Sigmoid colon (tissue), 4 donors: ENCODE results near the gene GJA3.

Source experiments
- CTCF ChIP-seq, 4 experiments: fragments of 450-650 bp in 3 of 4; fragments of 200-600 bp in 1 of 4; IDR thresholded peaks; one replicate each; pipeline ENCODE4 v1.5.1; 2016 to 2019; ENCODE audit warnings: antibody characterized with exemption in 4 of 4, mild to moderate bottlenecking in 3 of 4, moderate library complexity in 2 of 4
- POLR2A ChIP-seq, 2 donors: fragments of 450-650 bp; IDR thresholded peaks; one replicate each; pipeline ENCODE4 v1.6.1; 2016; ENCODE audit warnings: antibody characterized with exemption in 2 of 2, mild to moderate bottlenecking in 2 of 2, moderate library complexity in 2 of 2
- POLR2AphosphoS5 ChIP-seq, 4 donors: sonication (generic); formaldehyde crosslinking; IDR thresholded peaks; one replicate each; pipeline ENCODE4 v1.6.1; 2017; ENCODE audit warnings: antibody characterized with exemption in 4 of 4

- no peak for TF ChIP-seq CTCF (IDR thresholded peaks at IDR 0.05)
- no peak for TF ChIP-seq POLR2AphosphoS5 (IDR thresholded peaks at IDR 0.05)
- no peak for TF ChIP-seq POLR2A (IDR thresholded peaks at IDR 0.05)
Observed at GRCh38 chr13:20125129-20125782, 35.6 kb downstream of the GJA3 start.
